ACHN (cell line): ENCODE data around the gene BMAL2.

Source experiments
- DNase-seq: peaks from one replicate; pipeline ENCODE4 v3.0.0-alpha.2; 2015
- in situ Hi-C: cut with HindIII; loops from 2 replicates; pipeline ENCODE4 v1.10.0; 2017; ENCODE audit warnings: low sequenced_read_pairs, low pct_ligation_motif_present, low pct_unique_long_range_greater_than_20kb

Gene BMAL2

GRCh38 chr12:27309995-27310315 is 22.7 kb upstream of the BMAL2 start:
- in situ Hi-C loops = no loop called here
- DNase-seq = no peak

- DNase-seq = no peak
- in situ Hi-C loops = no loop called here
These were observed 15.7 kb upstream of the BMAL2 start for GRCh38 chr12:27316947-27317346.

GRCh38 chr12:27319409-27319808 is 13.2 kb upstream of the BMAL2 start:
- in situ Hi-C loops = no loop called here
- DNase-seq = peak; percentile 39

GRCh38 chr12:27319848-27320247 is 12.8 kb upstream of the BMAL2 start:
- DNase-seq = no peak
- in situ Hi-C loops = no loop called here

- in situ Hi-C loops = no loop called here
- DNase-seq = no peak
These were observed 8.1 kb upstream of the BMAL2 start for GRCh38 chr12:27324530-27324929.

GRCh38 chr12:27330846-27331245 is 1.8 kb upstream of the BMAL2 start:
- peak; percentile 24 for DNase-seq
- in situ Hi-C loops = no loop called here

- peak; percentile 95 for DNase-seq
- in situ Hi-C loops = no loop called here
These were observed 1.2 kb upstream of the BMAL2 start for GRCh38 chr12:27331291-27331926.

GRCh38 chr12:27331927-27332324 is 710 bp upstream of the BMAL2 start:
- in situ Hi-C loops = no loop called here
- peak; percentile 40 for DNase-seq

- in situ Hi-C loops = no loop called here
- DNase-seq = no peak
These were observed 276 bp upstream of the BMAL2 start for GRCh38 chr12:27332407-27332713.

- in situ Hi-C loops = no loop called here
- peak; percentile 39 for DNase-seq
These were observed 870 bp downstream of the BMAL2 start for GRCh38 chr12:27333403-27334009.

- DNase-seq = peak; percentile 48
- in situ Hi-C loops = no loop called here
These were observed 1.5 kb downstream of the BMAL2 start for GRCh38 chr12:27334042-27334720.

- in situ Hi-C loops = no loop called here
- DNase-seq = no peak
These were observed 2.1 kb downstream of the BMAL2 start for GRCh38 chr12:27334721-27335082.

GRCh38 chr12:27335364-27336281 is 3.0 kb downstream of the BMAL2 start:
- in situ Hi-C loops = no loop called here
- no peak for DNase-seq

GRCh38 chr12:27336282-27336653 is 3.6 kb downstream of the BMAL2 start:
- DNase-seq = no peak
- in situ Hi-C loops = no loop called here

- in situ Hi-C loops = no loop called here
- DNase-seq = no peak
These were observed 4.7 kb downstream of the BMAL2 start for GRCh38 chr12:27337376-27337775.

GRCh38 chr12:27338473-27338872 is 5.8 kb downstream of the BMAL2 start:
- no peak for DNase-seq
- in situ Hi-C loops = no loop called here

- in situ Hi-C loops = no loop called here
- no peak for DNase-seq
These were observed 8.3 kb downstream of the BMAL2 start for GRCh38 chr12:27340971-27341370.

- DNase-seq = peak; percentile 52
- in situ Hi-C loops = no loop called here
These were observed 9.9 kb downstream of the BMAL2 start for GRCh38 chr12:27342536-27342935.

GRCh38 chr12:27343255-27344000 is 10.8 kb downstream of the BMAL2 start:
- in situ Hi-C loops = no loop called here
- peak; percentile 99 for DNase-seq
